Globus pallidus (tissue), 1 donor: ENCODE results near the gene ZNF714.

ENCODE experiments used
- DNase-seq: peaks from one replicate; pipeline ENCODE4 v3.0.0-alpha.2; 2015; ENCODE audit warnings: low spot score

Gene ZNF714

DNA sequence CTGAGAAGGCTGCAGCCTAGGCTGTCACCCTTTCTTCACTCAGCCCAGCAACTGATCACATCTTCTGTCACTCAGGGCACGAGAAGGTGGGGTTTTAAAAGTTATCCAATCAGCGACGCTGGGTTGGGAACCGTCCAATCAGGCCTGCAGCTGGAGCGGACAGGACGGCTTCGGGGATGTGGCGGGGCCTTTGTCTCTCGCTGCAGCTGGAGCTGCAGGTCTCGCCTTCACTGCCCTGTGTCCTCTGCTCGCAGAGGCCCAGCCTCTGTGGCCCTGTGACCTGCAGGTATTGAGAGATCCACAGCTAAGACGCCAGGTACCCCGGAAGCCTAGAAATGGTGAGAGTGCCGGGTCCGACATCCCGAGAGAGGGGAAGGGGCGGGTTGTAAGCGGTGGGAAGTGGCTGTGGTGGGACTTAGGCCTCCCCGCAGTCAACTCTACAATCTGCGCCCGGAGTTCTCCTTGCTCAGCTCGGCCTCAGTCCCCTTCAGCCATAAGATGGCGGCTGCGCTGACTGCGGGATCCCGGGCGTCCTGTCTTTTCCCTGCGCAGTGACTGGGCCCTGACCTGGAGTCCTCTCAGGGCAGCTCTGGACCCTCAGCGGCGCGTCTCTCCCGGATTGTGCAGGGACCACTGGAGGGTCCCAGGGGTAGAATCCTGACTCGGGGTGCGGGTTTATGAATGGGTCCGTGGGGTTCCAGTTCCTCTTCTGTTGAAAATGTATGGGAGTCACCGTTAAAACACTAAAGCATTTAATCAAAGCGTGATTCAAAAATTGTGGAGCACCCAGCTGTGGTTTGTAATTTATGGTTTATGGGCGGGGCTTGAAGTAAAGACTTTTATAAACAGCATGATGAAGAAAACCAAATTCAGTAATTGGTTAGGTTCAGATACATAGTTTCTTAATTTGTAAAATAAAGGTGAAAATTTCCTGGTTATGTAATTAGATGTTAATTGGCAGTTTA, at the start of gene ZNF714:
Gene ZNF714 (plus strand): TSS at position 193 of the 965 bp plus-strand sequence. CDS start 16,066 bp downstream, outside the sequence.
- DNase-seq, result peak; percentile 93

DNA sequence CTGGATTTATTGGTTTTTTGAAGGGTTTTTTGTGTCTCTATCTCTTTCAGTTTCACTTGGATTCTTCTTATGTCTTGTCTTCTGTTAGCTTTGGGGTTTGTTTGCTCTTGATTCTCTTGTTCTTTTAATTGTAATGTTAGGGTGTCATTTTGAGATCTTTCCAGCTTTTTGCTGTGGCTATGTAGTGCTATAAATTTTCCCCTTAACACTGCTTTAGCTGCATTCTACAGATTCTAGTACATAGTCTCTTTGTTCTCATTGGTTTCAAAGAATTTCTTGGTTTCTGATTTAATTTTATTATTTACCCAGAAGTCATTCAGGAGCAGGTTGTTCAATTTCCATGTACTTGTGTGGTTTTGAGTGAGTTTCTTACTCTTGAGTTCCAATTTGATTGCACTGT, 37.0 kb upstream of the ZNF714 start:
- DNase-seq, result no peak

DNA sequence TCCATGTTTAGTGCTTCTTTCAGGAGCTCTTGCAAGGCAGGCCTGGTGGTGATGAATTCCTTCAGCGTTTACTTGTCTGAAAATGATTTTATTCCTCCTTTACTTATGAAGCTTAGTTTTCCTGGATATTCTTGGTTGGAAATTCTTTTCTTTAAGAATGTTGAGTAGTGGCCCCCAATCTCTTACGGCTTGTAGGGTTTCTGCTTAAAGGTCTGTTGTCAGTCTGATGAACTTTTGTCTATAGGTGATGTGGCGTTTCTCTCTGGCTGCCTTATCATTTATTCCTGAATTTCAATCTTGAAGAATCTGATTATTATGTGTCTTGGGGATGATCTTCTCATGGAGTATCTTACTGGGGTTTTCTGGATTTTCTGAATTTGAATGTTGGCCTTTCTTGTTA, 35.5 kb upstream of the ZNF714 start:
- no peak for DNase-seq

- no peak for DNase-seq
Measured at GRCh38 chr19:21047716-21048115, 34.3 kb upstream of the ZNF714 start.

GRCh38 chr19:21052902-21053301, 29.1 kb upstream of the ZNF714 start:
- DNase-seq, result no peak

- no peak for DNase-seq
Measured at GRCh38 chr19:21065336-21065735, 16.7 kb upstream of the ZNF714 start.

GRCh38 chr19:21084343-21084742, 2.3 kb downstream of the ZNF714 start:
- DNase-seq, result no peak

GRCh38 chr19:21087871-21088270, 5.9 kb downstream of the ZNF714 start:
- DNase-seq, result no peak

- no peak for DNase-seq
Measured at GRCh38 chr19:21092109-21092508, 10.1 kb downstream of the ZNF714 start.

DNA sequence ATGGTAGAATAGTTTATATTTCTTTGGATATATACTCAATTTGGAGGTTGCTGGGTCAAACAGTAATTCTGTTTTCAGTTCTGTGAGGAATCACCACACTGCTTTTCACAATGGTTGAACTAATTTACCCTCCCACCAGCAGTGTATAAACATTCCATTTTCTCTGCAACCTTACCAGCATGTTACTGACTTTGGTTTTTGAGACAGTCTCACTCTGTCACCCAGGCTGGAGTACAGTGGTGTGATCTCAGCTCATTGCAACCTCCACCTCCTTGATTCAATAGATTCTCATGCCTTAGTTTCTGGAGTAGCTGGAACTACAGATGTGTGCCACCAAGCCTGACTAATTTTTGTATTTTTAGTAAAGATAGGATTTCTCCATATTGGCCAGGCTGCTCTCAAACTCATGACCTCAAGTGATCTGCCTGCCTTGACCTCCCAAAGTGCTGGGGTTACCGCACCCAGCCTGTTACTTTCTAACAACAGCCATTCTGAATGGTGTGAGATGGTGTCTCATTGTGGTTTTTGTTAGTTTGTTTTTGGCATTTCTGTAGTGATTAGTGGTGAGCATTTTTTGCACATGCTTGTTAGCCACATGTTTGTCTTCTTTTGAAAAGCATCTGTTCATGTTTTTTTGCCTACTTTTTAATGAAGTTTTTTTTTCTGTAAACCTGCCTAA, 12.5 kb downstream of the ZNF714 start:
- no peak for DNase-seq

DNA sequence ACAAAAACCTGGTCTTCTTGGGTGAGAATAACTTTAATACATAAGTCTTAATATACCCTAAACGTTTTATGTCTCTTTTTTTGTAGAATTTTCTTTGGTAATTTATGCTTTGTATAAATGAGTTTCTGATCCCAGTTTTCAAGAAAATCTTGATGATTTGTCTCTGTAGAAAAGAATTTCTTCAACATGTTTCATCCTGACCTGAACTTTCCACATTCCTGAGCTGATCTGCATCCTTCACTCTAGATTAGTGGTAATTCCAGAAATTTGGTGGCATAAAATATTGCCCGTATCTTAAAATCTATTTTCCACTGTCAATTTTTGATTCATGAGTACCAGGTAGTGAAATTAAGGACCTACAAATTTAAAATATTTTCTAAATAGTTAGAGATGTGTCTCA, 16.3 kb downstream of the ZNF714 start:
- DNase-seq, result no peak

- no peak for DNase-seq
Measured at GRCh38 chr19:21101521-21102242, 19.7 kb downstream of the ZNF714 start.

DNA sequence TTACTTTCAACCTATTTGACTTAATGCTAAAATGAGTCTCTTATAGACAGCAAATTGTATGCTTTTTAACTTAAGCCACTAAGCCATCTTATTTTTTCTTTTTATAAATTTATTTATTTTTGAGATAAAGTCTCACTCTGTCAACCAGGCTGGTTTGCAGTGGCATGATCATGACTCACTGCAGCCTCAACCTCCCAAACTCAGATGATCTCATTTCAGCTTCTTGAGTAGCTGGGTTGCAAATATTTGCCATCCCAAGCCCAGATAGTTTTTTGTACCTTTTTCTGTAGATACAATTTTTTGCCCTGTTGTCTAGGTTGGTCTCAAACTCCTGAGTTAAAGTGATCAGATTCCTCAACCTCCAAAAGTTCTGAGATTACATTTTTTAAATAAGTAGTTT, 27.1 kb downstream of the ZNF714 start:
- no peak for DNase-seq

- no peak for DNase-seq
Measured at GRCh38 chr19:21110183-21110582, 28.2 kb downstream of the ZNF714 start.

DNA sequence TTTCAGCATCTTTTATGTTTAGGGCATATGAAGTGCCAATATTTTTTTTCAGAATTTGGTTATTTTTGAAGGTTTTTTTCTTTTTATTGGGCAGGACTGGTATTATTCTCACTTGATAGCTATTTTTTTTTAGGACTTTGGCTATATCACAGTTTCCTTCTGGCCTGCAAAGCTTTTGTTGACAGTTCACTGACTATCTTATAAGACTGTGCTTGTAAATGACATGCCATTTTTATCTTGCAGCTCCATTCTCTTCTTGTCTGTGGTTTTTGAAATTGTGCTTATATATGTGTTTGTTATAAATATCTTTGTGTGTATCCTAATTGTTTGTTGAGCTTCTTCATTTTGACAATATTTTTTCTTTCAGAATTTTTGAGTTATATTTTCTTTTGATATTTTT, 33.4 kb downstream of the ZNF714 start:
- DNase-seq, result no peak

DNA sequence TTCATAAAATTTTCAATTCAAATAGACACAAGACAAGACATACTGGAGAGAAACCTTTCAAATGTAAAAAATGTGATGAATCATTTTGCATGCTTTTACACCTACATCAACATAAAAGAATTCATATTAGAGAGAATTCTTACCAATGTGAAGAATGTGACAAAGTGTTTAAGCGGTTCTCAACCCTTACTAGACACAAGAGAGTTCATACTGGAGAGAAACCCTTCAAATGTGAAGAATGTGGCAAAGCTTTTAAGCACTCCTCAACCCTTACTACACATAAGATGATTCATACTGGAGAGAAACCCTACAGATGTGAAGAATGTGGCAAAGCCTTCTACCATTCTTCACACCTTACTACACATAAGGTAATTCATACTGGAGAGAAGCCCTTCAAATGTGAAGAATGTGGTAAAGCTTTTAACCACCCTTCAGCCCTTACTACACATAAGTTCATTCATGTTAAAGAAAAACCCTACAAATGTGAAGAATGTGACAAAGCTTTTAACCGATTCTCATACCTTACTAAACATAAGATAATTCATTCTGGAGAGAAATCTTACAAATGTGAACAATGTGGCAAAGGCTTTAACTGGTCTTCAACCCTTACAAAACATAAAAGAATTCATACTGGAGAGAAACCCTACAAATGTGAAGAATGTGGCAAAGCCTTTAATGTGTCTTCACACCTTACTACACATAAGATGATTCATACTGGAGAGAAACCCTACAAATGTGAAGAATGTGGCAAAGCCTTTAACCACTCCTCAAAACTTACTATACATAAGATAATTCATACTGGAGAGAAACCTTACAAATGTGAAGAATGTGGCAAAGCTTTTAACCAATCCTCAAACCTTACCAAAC, 35.3 kb downstream of the ZNF714 start:
- DNase-seq, result no peak

DNA sequence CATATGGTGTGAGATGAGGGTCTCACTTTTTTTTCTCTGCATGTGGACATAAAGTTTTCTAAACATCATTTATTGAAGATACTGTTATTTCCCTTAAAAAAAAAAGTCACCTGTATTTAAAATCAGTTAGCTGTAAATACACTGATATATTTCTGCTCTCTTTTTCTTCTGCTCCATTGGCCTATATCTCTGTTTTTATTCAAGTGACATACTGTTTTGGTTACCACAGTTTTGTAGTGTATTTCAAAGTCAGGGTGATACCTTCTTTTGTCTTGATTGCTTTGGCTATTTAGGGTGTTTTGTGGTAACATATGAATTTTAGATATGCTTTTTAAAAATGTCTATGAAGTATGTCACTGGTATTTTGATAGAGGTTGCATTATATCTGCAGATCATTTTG, 44.1 kb downstream of the ZNF714 start:
- no peak for DNase-seq

GRCh38 chr19:21127001-21127400, 45.0 kb downstream of the ZNF714 start:
- DNase-seq, result no peak

- no peak for DNase-seq
Measured at GRCh38 chr19:21127898-21128297, 45.9 kb downstream of the ZNF714 start.

GRCh38 chr19:21128901-21129698, 47.1 kb downstream of the ZNF714 start:
- DNase-seq, result no peak
